Neural cell (in vitro differentiated cells): ENCODE data around the gene GPR17.

ENCODE experiments used
- EP300 ChIP-seq: fragments of 450-650 bp; conservative IDR thresholded peaks from 2 replicates; pipeline ENCODE4 v1.6.1; 2014; ENCODE audit warnings: antibody characterized with exemption, mild to moderate bottlenecking, moderate library complexity; ENCODE audit not compliant: poor library complexity, severe bottlenecking
- EZH2 ChIP-seq: fragments of 200-600, 300-800 bp; shearing (Covaris generic), sonication (generic); IDR thresholded peaks from 2 replicates; pipeline ENCODE4 v1.6.1; 2014; ENCODE audit warnings: antibody characterized with exemption, low read length, borderline replicate concordance, mild to moderate bottlenecking; ENCODE audit not compliant: insufficient read depth, poor library complexity, severe bottlenecking
- POLR2AphosphoS5 ChIP-seq: IDR thresholded peaks from 2 replicates; pipeline ENCODE4 v1.6.1; 2012
- RAD21 ChIP-seq: fragments of 450-650 bp; conservative IDR thresholded peaks from 2 replicates; pipeline ENCODE4 v1.6.1; 2014; ENCODE audit warnings: antibody characterized with exemption, mild to moderate bottlenecking, moderate library complexity
- SMC3 ChIP-seq: fragments of 450-650 bp; conservative IDR thresholded peaks from 2 replicates; pipeline ENCODE4 v1.6.1; 2014; ENCODE audit warnings: antibody characterized with exemption, mild to moderate bottlenecking, moderate library complexity; ENCODE audit not compliant: poor library complexity
- TAF1 ChIP-seq: IDR thresholded peaks from 2 replicates; pipeline ENCODE4 v1.6.1; 2012; ENCODE audit warnings: low read depth
- TF ChIP-seq, protein P1 (sequence below): fragments of 450-650 bp; IDR thresholded peaks from 2 replicates; pipeline ENCODE4 v1.5.1; 2014; ENCODE audit warnings: antibody characterized with exemption, mild to moderate bottlenecking, moderate library complexity; ENCODE audit not compliant: poor library complexity, severe bottlenecking

DNA sequence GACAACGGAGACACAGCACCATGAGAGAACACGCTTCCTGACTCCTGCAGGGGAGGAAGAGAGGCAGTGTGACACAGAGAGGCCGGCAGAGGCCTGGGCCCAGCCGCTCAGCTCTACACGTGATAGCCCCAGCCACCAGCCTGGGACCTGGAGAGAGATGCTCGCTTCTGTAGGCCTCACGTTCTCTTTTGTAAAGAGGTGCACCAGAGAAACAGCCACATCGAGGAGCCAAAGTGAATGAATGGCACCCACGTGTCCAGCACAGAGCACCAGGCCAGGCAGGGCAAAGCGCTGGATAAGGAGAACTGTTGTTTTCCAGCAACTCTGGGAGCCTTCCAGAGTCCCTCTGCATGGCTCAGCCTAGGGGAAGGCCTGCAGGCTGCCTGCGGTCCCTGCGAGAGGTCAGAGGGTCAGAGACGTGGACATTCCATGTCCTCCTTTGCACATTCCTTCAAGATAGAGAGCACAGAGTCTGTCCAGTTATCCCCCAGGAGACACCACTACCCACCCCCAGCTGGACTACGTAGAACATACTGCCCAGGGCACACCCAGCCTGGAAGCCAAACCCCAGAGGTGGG lies 15.2 kb downstream of the GPR17 start:
- TF ChIP-seq, protein P1, sequence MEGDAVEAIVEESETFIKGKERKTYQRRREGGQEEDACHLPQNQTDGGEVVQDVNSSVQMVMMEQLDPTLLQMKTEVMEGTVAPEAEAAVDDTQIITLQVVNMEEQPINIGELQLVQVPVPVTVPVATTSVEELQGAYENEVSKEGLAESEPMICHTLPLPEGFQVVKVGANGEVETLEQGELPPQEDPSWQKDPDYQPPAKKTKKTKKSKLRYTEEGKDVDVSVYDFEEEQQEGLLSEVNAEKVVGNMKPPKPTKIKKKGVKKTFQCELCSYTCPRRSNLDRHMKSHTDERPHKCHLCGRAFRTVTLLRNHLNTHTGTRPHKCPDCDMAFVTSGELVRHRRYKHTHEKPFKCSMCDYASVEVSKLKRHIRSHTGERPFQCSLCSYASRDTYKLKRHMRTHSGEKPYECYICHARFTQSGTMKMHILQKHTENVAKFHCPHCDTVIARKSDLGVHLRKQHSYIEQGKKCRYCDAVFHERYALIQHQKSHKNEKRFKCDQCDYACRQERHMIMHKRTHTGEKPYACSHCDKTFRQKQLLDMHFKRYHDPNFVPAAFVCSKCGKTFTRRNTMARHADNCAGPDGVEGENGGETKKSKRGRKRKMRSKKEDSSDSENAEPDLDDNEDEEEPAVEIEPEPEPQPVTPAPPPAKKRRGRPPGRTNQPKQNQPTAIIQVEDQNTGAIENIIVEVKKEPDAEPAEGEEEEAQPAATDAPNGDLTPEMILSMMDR, result no peak
- TF ChIP-seq SMC3 (no peak), EZH2 (no peak), TAF1 (no peak), EP300 (no peak), POLR2AphosphoS5 (no peak), RAD21 (no peak)
